Astrocyte (in vitro differentiated cells and primary cell): ENCODE measurements around the gene MYOD1.

Experiments used
- CTCF ChIP-seq: IDR thresholded peaks from 2 replicates; pipeline ENCODE4 v1.5.1; 2011; ENCODE audit warnings: low read depth, mild to moderate bottlenecking, inconsistent platforms, low read length, moderate library complexity; ENCODE audit not compliant: insufficient read depth
- EZH2 ChIP-seq: IDR thresholded peaks from 2 replicates; pipeline ENCODE4 v1.6.1; 2012; ENCODE audit warnings: mild to moderate bottlenecking, low read length, inconsistent platforms; ENCODE audit not compliant: insufficient read depth

GRCh38 chr11:17672469-17672868 lies 46.9 kb upstream of the MYOD1 start:
- TF ChIP-seq CTCF (no peak), EZH2 (no peak)
